ENCODE measurements around the gene PPFIA1. TPM values are rescaled to one million over a fixed set of nuclear protein-coding genes. Genes with fewer than 3 reads are reported as not detected.
A peak's percentile ranks its signal among the peaks of the same experiment; 100 is the strongest.

Gene PPFIA1
- total RNA-seq, 4 donors from 2014 or later, result 58.3 to 119 (median 84.7) TPM

DNA sequence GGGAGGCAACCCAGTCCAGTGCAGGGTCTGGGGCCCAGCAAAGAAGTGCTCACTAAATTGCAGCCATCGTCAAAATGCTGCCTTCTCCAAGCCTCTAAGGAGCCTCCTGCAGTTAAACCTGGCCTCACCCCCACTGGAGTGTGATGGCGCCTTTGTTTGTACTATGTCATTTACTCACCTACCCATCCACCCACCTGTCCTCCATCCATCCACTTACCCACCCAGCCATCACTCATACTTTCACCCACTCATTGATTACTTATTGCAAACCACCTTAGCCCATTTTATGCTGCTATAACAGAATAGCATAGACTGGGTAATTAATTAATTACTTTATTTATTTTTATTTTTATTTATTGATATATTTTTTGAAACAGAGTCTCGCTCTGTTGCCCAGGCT is 28.8 kb upstream of the PPFIA1 start:
- ATAC-seq (ENCODE audit: low FRiP score), result no peak
- TF ChIP-seq, protein P1, sequence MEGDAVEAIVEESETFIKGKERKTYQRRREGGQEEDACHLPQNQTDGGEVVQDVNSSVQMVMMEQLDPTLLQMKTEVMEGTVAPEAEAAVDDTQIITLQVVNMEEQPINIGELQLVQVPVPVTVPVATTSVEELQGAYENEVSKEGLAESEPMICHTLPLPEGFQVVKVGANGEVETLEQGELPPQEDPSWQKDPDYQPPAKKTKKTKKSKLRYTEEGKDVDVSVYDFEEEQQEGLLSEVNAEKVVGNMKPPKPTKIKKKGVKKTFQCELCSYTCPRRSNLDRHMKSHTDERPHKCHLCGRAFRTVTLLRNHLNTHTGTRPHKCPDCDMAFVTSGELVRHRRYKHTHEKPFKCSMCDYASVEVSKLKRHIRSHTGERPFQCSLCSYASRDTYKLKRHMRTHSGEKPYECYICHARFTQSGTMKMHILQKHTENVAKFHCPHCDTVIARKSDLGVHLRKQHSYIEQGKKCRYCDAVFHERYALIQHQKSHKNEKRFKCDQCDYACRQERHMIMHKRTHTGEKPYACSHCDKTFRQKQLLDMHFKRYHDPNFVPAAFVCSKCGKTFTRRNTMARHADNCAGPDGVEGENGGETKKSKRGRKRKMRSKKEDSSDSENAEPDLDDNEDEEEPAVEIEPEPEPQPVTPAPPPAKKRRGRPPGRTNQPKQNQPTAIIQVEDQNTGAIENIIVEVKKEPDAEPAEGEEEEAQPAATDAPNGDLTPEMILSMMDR (IDR thresholded peaks at IDR 0.05), result no peak

DNA sequence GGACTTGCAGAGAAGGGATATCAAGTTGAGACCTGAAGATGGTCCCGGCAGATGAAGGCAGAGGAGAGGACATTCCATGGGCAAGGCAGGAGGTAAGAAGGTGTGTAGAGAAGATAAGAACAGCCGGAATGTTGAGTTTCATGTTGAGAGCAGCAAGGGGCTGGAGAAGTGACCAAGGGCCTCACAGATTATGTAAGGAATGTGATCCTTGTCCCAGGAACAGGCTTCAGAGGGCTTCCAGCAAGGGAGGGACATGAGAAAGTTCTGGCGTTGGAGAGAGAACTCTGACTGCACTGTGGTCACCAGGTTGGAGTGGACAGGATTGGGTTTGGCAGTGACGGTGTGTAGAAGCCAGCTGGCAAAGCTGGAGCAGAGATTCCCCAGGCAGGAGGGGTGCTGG is 27.6 kb upstream of the PPFIA1 start:
- TF ChIP-seq, protein P1 (IDR thresholded peaks at IDR 0.05), result no peak

More for the DNA sequence above, 28.8 kb upstream of the PPFIA1 start:
- no peak for DNase-seq (ENCODE audit: low spot score)

DNA sequence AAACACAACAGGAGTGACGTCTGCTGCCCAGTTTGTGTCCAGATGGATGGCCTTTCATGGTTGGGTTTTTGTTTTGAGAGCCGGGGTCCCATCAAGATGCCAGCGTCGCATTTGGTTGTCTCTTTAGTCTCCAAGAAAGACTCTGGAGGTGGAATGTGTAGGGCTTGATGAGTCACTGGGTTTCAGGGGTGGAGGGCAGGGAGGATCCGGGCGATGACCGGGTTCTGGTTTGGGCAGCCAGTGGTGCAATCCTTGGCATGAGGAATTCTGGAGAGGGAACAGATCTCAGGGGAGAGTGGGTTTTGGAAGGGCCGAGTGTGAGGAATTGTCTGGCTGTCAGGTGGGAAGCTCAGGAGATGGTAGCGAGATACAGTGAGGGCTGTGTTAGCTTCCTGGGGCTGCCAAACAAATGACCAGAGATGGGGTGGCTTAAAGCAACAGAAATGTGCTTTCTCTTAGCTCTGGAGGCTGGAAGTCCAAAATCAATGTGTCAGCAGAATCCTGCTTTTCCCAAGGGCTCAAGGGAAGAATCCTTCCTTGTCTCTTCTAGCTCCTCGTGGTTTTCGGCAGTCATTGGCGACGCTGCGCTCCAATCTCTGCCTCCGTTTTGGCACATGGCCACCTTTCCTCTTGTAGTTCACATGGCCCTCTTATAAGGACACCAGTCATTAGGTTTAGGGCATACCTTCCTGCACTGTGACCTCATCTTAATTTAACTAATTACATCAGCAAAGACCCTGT is 26.4 kb upstream of the PPFIA1 start:
- peak; percentile 51 for ATAC-seq (ENCODE audit: low FRiP score)

More for the DNA sequence above, 27.6 kb upstream of the PPFIA1 start:
- ATAC-seq (ENCODE audit: low FRiP score) (no peak), DNase-seq (ENCODE audit: low spot score) (no peak)

DNA sequence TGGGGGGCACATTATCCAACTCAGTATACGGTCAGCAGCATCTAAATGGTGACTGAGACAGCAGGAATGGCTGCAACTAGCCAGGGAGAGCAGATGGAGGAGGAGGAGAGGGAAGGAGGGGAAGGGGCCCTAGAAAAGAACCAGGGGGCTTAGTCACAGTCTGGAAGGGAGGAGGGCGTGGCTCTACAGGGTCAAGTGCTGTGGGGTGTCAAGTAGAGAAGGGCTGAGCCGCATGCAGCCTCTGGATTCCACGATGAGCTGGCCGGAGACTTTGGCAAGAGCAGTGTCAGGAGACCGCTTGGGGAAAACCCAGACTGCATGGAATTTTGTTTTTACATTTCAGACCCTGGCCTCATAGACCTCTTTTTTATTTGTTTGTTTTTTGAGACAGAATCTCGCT is 25.8 kb upstream of the PPFIA1 start:
- DNase-seq (ENCODE audit: low spot score) (peak; percentile 35), ATAC-seq (ENCODE audit: low FRiP score) (peak; percentile 80)
- TF ChIP-seq, protein P1 (IDR thresholded peaks at IDR 0.05), result no peak

More for the DNA sequence above, 26.4 kb upstream of the PPFIA1 start:
- TF ChIP-seq, protein P1 (IDR thresholded peaks at IDR 0.05), result no peak
- no peak for DNase-seq (ENCODE audit: low spot score)

DNA sequence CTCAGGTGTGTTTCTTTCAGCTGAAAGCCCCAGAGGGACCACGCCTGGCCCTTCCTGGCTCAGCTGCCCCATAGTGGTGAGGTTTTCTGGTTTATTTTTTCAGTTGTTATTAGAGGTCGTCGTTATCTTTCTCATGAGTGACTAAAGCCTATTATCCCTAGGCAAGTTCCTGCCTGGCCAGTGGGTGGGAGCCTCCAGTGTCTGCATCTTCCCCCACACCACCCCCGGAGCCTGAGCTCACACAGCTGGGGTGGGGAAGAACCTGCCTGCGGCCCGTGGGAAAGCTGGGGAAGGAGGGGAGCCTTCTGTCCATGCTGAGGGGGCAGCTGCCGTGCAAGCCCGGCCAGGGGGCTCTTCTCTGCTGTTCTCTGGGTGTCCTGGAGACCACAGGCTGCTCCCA is 24.3 kb upstream of the PPFIA1 start:
- TF ChIP-seq, protein P1 (IDR thresholded peaks at IDR 0.05), result no peak
- no peak for DNase-seq (ENCODE audit: low spot score)
- ATAC-seq (ENCODE audit: low FRiP score), result no peak

DNA sequence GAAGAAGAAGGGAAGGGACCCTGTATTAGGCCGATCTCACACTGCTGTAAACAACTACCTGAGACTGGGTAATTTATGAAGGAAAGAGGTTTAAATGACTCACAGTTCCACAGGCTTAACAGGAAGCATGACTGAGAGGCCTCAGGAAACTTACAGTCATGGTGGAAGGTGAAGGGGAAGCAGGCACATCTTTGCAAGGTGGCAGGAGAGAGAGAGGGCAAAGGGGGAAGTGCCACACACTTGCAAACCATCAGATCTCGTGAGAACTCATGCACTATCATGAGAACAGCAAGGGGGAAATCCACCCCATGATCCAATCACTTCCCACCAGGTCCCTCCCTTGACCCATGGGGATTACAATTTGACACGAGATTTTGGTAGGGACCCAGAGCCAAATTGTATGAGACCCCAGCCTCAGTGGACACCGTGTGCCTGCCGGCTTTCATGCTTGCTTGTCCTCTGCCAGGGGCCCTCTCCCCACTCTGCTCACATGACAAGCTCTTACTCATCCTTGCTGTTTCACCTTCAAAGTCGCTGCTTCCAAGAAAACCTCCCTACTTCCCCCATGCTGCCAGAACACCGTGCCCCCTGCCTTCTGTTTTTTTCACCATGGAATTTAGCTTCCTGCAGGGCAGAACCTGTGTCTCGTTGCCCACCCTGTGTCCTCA is 23.3 kb upstream of the PPFIA1 start:
- DNase-seq (ENCODE audit: low spot score) (no peak), ATAC-seq (ENCODE audit: low FRiP score) (peak; percentile 23)
- TF ChIP-seq, protein P1 (IDR thresholded peaks at IDR 0.05), result no peak

DNA sequence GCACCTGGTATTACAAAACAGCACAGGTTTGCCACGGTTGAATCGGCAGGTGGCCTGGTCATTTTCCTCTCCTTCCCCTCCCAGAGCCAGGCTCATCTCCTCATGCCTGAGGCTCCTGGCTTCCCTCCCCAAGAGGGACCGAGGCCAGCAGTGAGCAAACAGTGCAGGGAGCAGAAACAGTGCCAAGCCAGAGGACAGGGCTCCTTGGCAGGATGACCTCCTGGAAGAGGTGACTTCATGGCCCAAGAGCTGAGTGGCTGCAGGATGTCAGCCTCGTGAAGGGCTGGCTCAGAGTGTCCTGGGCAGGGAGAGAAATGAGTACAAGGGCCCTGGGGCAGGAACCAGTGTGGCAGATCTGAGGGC is 22.8 kb upstream of the PPFIA1 start:
- DNase-seq (ENCODE audit: low spot score), result no peak
- ATAC-seq (ENCODE audit: low FRiP score), result no peak

More for the DNA sequence above, 22.8 kb upstream of the PPFIA1 start:
- TF ChIP-seq, protein P1 (IDR thresholded peaks at IDR 0.05), result no peak

Data from omental fat pad (tissue), 4 donors.